Fibroblast of skin of back (primary cell): ENCODE data around the gene TSLP.

Experiments used
- DNase-seq: peaks from one replicate; pipeline ENCODE4 v3.0.0-alpha.2; 2013

The TSLP gene

GRCh38 chr5:111099058-111099778, 27.7 kb downstream of the TSLP start:
- peak; percentile 9 for DNase-seq

- no peak for DNase-seq
Observed at GRCh38 chr5:111106320-111106948, 34.9 kb downstream of the TSLP start.

GRCh38 chr5:111107371-111107770, 35.9 kb downstream of the TSLP start:
- DNase-seq, result no peak

GRCh38 chr5:111111956-111112355, 40.4 kb downstream of the TSLP start:
- no peak for DNase-seq

GRCh38 chr5:111113678-111114077, 42.2 kb downstream of the TSLP start:
- DNase-seq, result no peak

GRCh38 chr5:111115229-111115628, 43.7 kb downstream of the TSLP start:
- DNase-seq, result no peak

- DNase-seq, result no peak
Observed at GRCh38 chr5:111116550-111116949, 45.0 kb downstream of the TSLP start.

- DNase-seq, result no peak
Observed at GRCh38 chr5:111117136-111117535, 45.6 kb downstream of the TSLP start.

GRCh38 chr5:111119221-111119620, 47.7 kb downstream of the TSLP start:
- DNase-seq, result no peak

GRCh38 chr5:111119856-111120255, 48.3 kb downstream of the TSLP start:
- DNase-seq, result no peak

- no peak for DNase-seq
Observed at GRCh38 chr5:111120911-111121310, 49.4 kb downstream of the TSLP start.

- DNase-seq, result no peak
Observed at GRCh38 chr5:111121926-111122325, 50.4 kb downstream of the TSLP start.

GRCh38 chr5:111122398-111122797, 50.9 kb downstream of the TSLP start:
- no peak for DNase-seq

- DNase-seq, result no peak
Observed at GRCh38 chr5:111124793-111125192, 53.3 kb downstream of the TSLP start.

- no peak for DNase-seq
Observed at GRCh38 chr5:111126896-111127295, 55.4 kb downstream of the TSLP start.
